H9 (cell line): ENCODE results near the gene UBE2E1. TPM values are rescaled to one million over a fixed set of nuclear protein-coding genes. Genes with fewer than 3 reads are reported as not detected.

ENCODE experiments used
- DNase-seq: peaks from one replicate; pipeline ENCODE4 v3.0.0-alpha.2; 2017
- H2AFZ ChIP-seq: one replicate; pipeline ENCODE4 v1.6.1; 2013; ENCODE audit warnings: mild to moderate bottlenecking, low read length, control low read depth, moderate library complexity
- H2AK5ac ChIP-seq: 2 replicates; pipeline ENCODE4 v1.6.1; 2013; ENCODE audit warnings: low read length, control low read depth, mixed read lengths; ENCODE audit not compliant: insufficient read length
- H2BK120ac ChIP-seq: one replicate; pipeline ENCODE4 v1.6.1; 2013; ENCODE audit warnings: low read depth, mild to moderate bottlenecking, low read length, control low read depth, inconsistent platforms; ENCODE audit not compliant: poor library complexity, severe bottlenecking
- H2BK12ac ChIP-seq: 2 replicates; pipeline ENCODE4 v1.6.1; 2013; ENCODE audit warnings: low read length, control low read depth, mixed read lengths, low read depth; ENCODE audit not compliant: insufficient read length
- H2BK15ac ChIP-seq: 2 replicates; pipeline ENCODE4 v1.6.1; 2013; ENCODE audit warnings: low read depth, low read length, control low read depth
- H2BK20ac ChIP-seq: one replicate; pipeline ENCODE4 v1.6.1; 2013; ENCODE audit warnings: low read depth, mild to moderate bottlenecking, low read length, control low read depth, inconsistent platforms; ENCODE audit not compliant: poor library complexity, severe bottlenecking
- H2BK5ac ChIP-seq: 2 replicates; pipeline ENCODE4 v1.6.1; 2013; ENCODE audit warnings: low read length, control low read depth, mixed read lengths; ENCODE audit not compliant: insufficient read length
- H3K14ac ChIP-seq: 2 replicates; pipeline ENCODE4 v1.6.1; 2013; ENCODE audit warnings: low read length, control low read depth; ENCODE audit not compliant: insufficient read depth
- H3K18ac ChIP-seq: 2 replicates; pipeline ENCODE4 v1.6.1; 2013; ENCODE audit warnings: low read depth, mild to moderate bottlenecking, mixed read lengths, low read length, control low read depth; ENCODE audit not compliant: insufficient read length
- H3K23ac ChIP-seq: 2 replicates; pipeline ENCODE4 v1.6.1; 2013; ENCODE audit warnings: low read length, control low read depth, mixed read lengths, low read depth; ENCODE audit not compliant: insufficient read length
- H3K23me2 ChIP-seq: 2 replicates; pipeline ENCODE4 v1.6.1; 2013; ENCODE audit warnings: low read depth, mild to moderate bottlenecking, mixed read lengths, low read length, control low read depth; ENCODE audit not compliant: insufficient read length, poor library complexity, severe bottlenecking
- H3K27ac ChIP-seq: 2 replicates; pipeline ENCODE4 v1.5.1; 2013; ENCODE audit warnings: low read length, control low read depth, mixed read lengths, low read depth; ENCODE audit not compliant: insufficient read length
- H3K27me3 ChIP-seq: 2 replicates; pipeline ENCODE4 v1.6.1; 2013; ENCODE audit warnings: low read length, control low read depth, inconsistent platforms; ENCODE audit not compliant: insufficient read depth
- H3K4ac ChIP-seq: 2 replicates; pipeline ENCODE4 v1.6.1; 2013; ENCODE audit warnings: low read depth, mild to moderate bottlenecking, control low read depth, inconsistent platforms, low read length, moderate library complexity
- H3K4me1 ChIP-seq: 2 replicates; pipeline ENCODE4 v1.6.1; 2013; ENCODE audit warnings: low read length, control low read depth, inconsistent platforms; ENCODE audit not compliant: insufficient read depth
- H3K4me2 ChIP-seq: 2 replicates; pipeline ENCODE4 v1.6.1; 2013; ENCODE audit warnings: low read length, control low read depth, mixed read lengths; ENCODE audit not compliant: insufficient read length, insufficient read depth
- H3K56ac ChIP-seq: 2 replicates; pipeline ENCODE4 v1.6.1; 2013; ENCODE audit warnings: low read depth, mild to moderate bottlenecking, mixed read lengths, low read length, control low read depth; ENCODE audit not compliant: insufficient read length
- H3K79me1 ChIP-seq: 2 replicates; pipeline ENCODE4 v1.6.1; 2013; ENCODE audit warnings: low read depth, mild to moderate bottlenecking, moderate library complexity, low read length, control low read depth, inconsistent platforms; ENCODE audit not compliant: insufficient read depth, poor library complexity, severe bottlenecking
- H3K79me2 ChIP-seq: 2 replicates; pipeline ENCODE4 v1.6.1; 2013; ENCODE audit warnings: low read length, control low read depth, inconsistent platforms; ENCODE audit not compliant: insufficient read depth
- H3K9ac ChIP-seq: 2 replicates; pipeline ENCODE4 v1.6.1; 2013; ENCODE audit warnings: low read length, control low read depth, mixed read lengths; ENCODE audit not compliant: insufficient read length; ENCODE audit errors: extremely low read depth
- H3K9me3 ChIP-seq: one replicate; pipeline ENCODE4 v1.6.1; 2013; ENCODE audit warnings: low read depth, low read length, inconsistent platforms; ENCODE audit not compliant: control insufficient read depth
- H3T11ph ChIP-seq: one replicate; pipeline ENCODE4 v1.6.1; 2013; ENCODE audit warnings: mild to moderate bottlenecking, low read length, control low read depth, inconsistent platforms
- H4K20me1 ChIP-seq: one replicate; pipeline ENCODE4 v1.6.1; 2013; ENCODE audit not compliant: control insufficient read depth, insufficient read length, insufficient read depth
- H4K5ac ChIP-seq: 2 replicates; pipeline ENCODE4 v1.6.1; 2013; ENCODE audit warnings: low read depth, mild to moderate bottlenecking, mixed read lengths, low read length, control low read depth; ENCODE audit not compliant: insufficient read length
- H4K8ac ChIP-seq: replicated peaks from 2 replicates; pipeline ENCODE4 v1.6.1; 2013; ENCODE audit warnings: low read length, control low read depth, mixed read lengths, low read depth; ENCODE audit not compliant: insufficient read length
- H4K91ac ChIP-seq: 2 replicates; pipeline ENCODE4 v1.6.1; 2013; ENCODE audit warnings: low read depth, mild to moderate bottlenecking, moderate library complexity, mixed read lengths, low read length, control low read depth; ENCODE audit not compliant: insufficient read length
- H3K27ac Mint-ChIP-seq, 3 experiments: 2 replicates in 2 of 3; 3 replicates in 1 of 3; pipeline ENCODE4 v1.8.0; 2020 to 2021; ENCODE audit warnings: mixed read lengths in 3 of 3, mild to moderate bottlenecking in 1 of 3, moderate library complexity in 1 of 3
- H3K27me3 Mint-ChIP-seq: 2 replicates; pipeline ENCODE4 v1.8.0; 2021; ENCODE audit warnings: low read depth, mild to moderate bottlenecking, moderate library complexity, mixed read lengths
- H3K36me3 Mint-ChIP-seq, 3 experiments: 2 replicates in 2 of 3; 3 replicates in 1 of 3; pipeline ENCODE4 v1.8.0; 2020 to 2021; ENCODE audit warnings: low read depth in 3 of 3, mixed read lengths in 3 of 3; ENCODE audit not compliant: insufficient read depth in 1 of 3
- H3K4me1 Mint-ChIP-seq, 2 experiments: 2 replicates each; pipeline ENCODE4 v1.8.0; 2020; ENCODE audit warnings: mixed read lengths in 2 of 2
- H3K4me3 Mint-ChIP-seq, 2 experiments: 2 replicates in 1 of 2; 3 replicates in 1 of 2; pipeline ENCODE4 v1.8.0; 2020 to 2021; ENCODE audit warnings: mild to moderate bottlenecking in 2 of 2, mixed read lengths in 2 of 2, moderate library complexity in 1 of 2
- H3K9me3 Mint-ChIP-seq, 2 experiments: 2 replicates in 1 of 2; 3 replicates in 1 of 2; pipeline ENCODE4 v1.8.0; 2020; ENCODE audit warnings: mild to moderate bottlenecking in 2 of 2, mixed read lengths in 2 of 2, moderate library complexity in 1 of 2
- CTCF ChIP-seq: fragments of 200-600 bp; sonication (generic); conservative IDR thresholded peaks from 3 replicates; pipeline ENCODE4 v1.8.0; 2021; ENCODE audit warnings: antibody characterized with exemption, mild to moderate bottlenecking
- WGBS: extraction: QIAGEN DNeasy Blood & Tissue Kit; methylation state at CpG from one replicate; pipeline ENCODE4 v1.1.7; 2013; ENCODE audit warnings: missing lambda C conversion rate, low lambda C conversion rate, mixed read lengths; ENCODE audit not compliant: insufficient read length; ENCODE audit errors: extremely low coverage; 5-methylcytosine and 5-hydroxymethylcytosine counted together
- total RNA-seq: library from RNA; stranded (reverse); gene quantifications from 2 replicates; pipeline ENCODE4 v1.2.1, GENCODE V29; 2021

The UBE2E1 gene
- total RNA-seq, 1 experiment from 2014 or later: 142 TPM

- Mint-ChIP-seq H3K27ac (no peak overlapping the region), H3K9me3 (no peaks in the 10 kb centered on the region), H3K27me3 (peaks cover 23% of the 10 kb centered on the region)
Observed at GRCh38 chr3:23940775-23941174, 135.0 kb downstream of the UBE2E1 start.

More at GRCh38 chr3:23940775-23941174, 135.0 kb downstream of the UBE2E1 start:
- no peak for DNase-seq
- no peak overlapping the region for H2BK12ac ChIP-seq
- no peaks in the 10 kb centered on the region for H3K27me3 ChIP-seq
- H3K18ac ChIP-seq: no peak overlapping the region
- H2BK5ac ChIP-seq: no peak overlapping the region
- no peaks in the 10 kb centered on the region for H4K20me1 ChIP-seq
- H2BK15ac ChIP-seq: no peak overlapping the region
- H3K4me2 ChIP-seq: no peak overlapping the region
- WGBS: no CpG with 5 or more reads among the region's 5 CpGs
- no peak overlapping the region for H3K23ac ChIP-seq
- H2BK120ac ChIP-seq: no peak overlapping the region
- no peak overlapping the region for H3K56ac ChIP-seq
- Mint-ChIP-seq H3K4me1 (peaks cover 15% of the 10 kb centered on the region in 2 experiments), H3K36me3 (no peaks in the 10 kb centered on the region), H3K4me3 (no peak overlapping the region)
- H3K14ac ChIP-seq: no peak overlapping the region
- peaks cover 5% of the 10 kb centered on the region for H3K23me2 ChIP-seq
- H4K91ac ChIP-seq: no peak overlapping the region
- no peak overlapping the region for H4K5ac ChIP-seq
- no peak overlapping the region for H2AK5ac ChIP-seq
- H3K4ac ChIP-seq: no peak overlapping the region
- H3K79me2 ChIP-seq: no peaks in the 10 kb centered on the region
- no peak overlapping the region for H2BK20ac ChIP-seq
- no peak overlapping the region for H3K27ac ChIP-seq
- H3K79me1 ChIP-seq: no peaks in the 10 kb centered on the region
- no peaks in the 10 kb centered on the region for H3K9me3 ChIP-seq
- no peak overlapping the region for H3K9ac ChIP-seq
- no peak overlapping the region for H2AFZ ChIP-seq
- H4K8ac ChIP-seq: no peak overlapping the region
- no peak overlapping the region for H3T11ph ChIP-seq
- TF ChIP-seq CTCF: no peak
- H3K4me1 ChIP-seq: peaks cover 5% of the 10 kb centered on the region; the same call in 1 of the 2 replicates

Other genes starting within 250 kb of the UBE2E1 start
- 6.1 and 6.2 TPM in 2 replicates for gene NKIRAS1, start 111.0 kb downstream of the UBE2E1 start, total RNA-seq
- 2,794 and 2,865 TPM in 2 replicates for gene RPL15, start 111.2 kb downstream of the UBE2E1 start, total RNA-seq
- 24.0 and 24.9 TPM in 2 replicates for gene NR1D2, start 139.3 kb downstream of the UBE2E1 start, total RNA-seq